Endothelial cell of umbilical vein (primary cell): ENCODE measurements around the gene RSPO1. TPM values are rescaled to one million over a fixed set of nuclear protein-coding genes. Genes with fewer than 3 reads are reported as not detected.
"Not testable (repeated sequence)": the region's sequence is repeated elsewhere in the genome, so short reads cannot be mapped to it uniquely, and the experiment has no call there.

Experiments used
- BruUV-seq: library from RNA; stranded (reverse); fragments of 400-500 nt; replicated peaks from 2 replicates; lab custom pipeline; 2021; lab: Mats Ljungman, UMichigan
- CTCF ChIA-PET: fragments of 300-600, 350-600 bp; sonication (Branson Sonifier 250); formaldehyde crosslinking; loops from one replicate; lab custom pipeline; 2021; ENCODE audit warnings: antibody characterized with exemption, inconsistent platforms; lab: Charles Lee
- POLR2A ChIA-PET: fragments of 300-600, 350-600 bp; sonication (Branson Sonifier 250); formaldehyde crosslinking; loops from one replicate; lab custom pipeline; 2021; ENCODE audit warnings: antibody characterized with exemption, inconsistent platforms; lab: Charles Lee
- DNase-seq: peaks from one replicate; pipeline ENCODE4 v3.0.0-alpha.2; 2011; ENCODE audit warnings: low read depth, low spot score
- FAIRE-seq: peaks from 2 replicates; lab custom pipeline; 2011; peaks lifted over from hg19 to GRCh38; lab: Jason Lieb, UNC
- H2AFZ ChIP-seq: 2 replicates; pipeline ENCODE4 v1.6.0; 2012; ENCODE audit warnings: low read depth, low read length, control low read depth, inconsistent platforms
- H3K27ac ChIP-seq: 2 replicates; pipeline ENCODE4 v1.5.1; 2011; ENCODE audit warnings: low read depth, mild to moderate bottlenecking, control low read depth, low read length, moderate library complexity; ENCODE audit not compliant: insufficient read depth
- H3K27me3 ChIP-seq, 2 experiments: 2 replicates each; pipeline versions ENCODE4 v1.6.0 to v1.6.1; 2011; ENCODE audit warnings: low read length in 2 of 2, mixed read lengths in 1 of 2; ENCODE audit not compliant: control insufficient read depth in 2 of 2, insufficient read depth in 2 of 2
- H3K36me3 ChIP-seq, 2 experiments: 2 replicates in 1 of 2; 3 replicates in 1 of 2; pipeline ENCODE4 v1.5.1; 2011; ENCODE audit warnings: low read length in 2 of 2, mild to moderate bottlenecking in 1 of 2, moderate library complexity in 1 of 2; ENCODE audit not compliant: control insufficient read depth in 2 of 2, insufficient read depth in 2 of 2; ENCODE audit errors: extremely low read depth in 1 of 2
- H3K4me1 ChIP-seq: 3 replicates; pipeline ENCODE4 v1.5.1; 2011; ENCODE audit warnings: mild to moderate bottlenecking, low read length; ENCODE audit not compliant: control insufficient read depth, insufficient read depth; ENCODE audit errors: extremely low read depth
- H3K4me2 ChIP-seq: 2 replicates; pipeline ENCODE4 v1.6.1; 2011; ENCODE audit warnings: low read length, control low read depth, mixed read lengths; ENCODE audit not compliant: insufficient read depth
- H3K4me3 ChIP-seq, 3 experiments: fragments of 200-600 bp in 1 of 3; sonication (generic), shearing (Covaris generic) in 1 of 3; replicated peaks in 1 of 3; 2 replicates each; pipeline ENCODE4 v1.5.1; 2011 to 2016; ENCODE audit warnings: control low read depth in 3 of 3, low read length in 3 of 3, mild to moderate bottlenecking in 2 of 3, inconsistent platforms in 1 of 3, low read depth in 1 of 3, moderate library complexity in 1 of 3; ENCODE audit not compliant: insufficient read depth in 1 of 3
- H3K79me2 ChIP-seq: 2 replicates; pipeline ENCODE4 v1.6.0; 2012; ENCODE audit warnings: low read length, inconsistent platforms; ENCODE audit not compliant: control insufficient read depth, insufficient read depth
- H3K9ac ChIP-seq: replicated peaks from 2 replicates; pipeline ENCODE3; 2011; ENCODE audit warnings: low read length, control low read depth; ENCODE audit not compliant: insufficient read depth; ENCODE audit errors: extremely low read depth
- H3K9me1 ChIP-seq: replicated peaks from 3 replicates; pipeline ENCODE4 v1.6.0; 2011; ENCODE audit warnings: mild to moderate bottlenecking, low read length; ENCODE audit not compliant: control insufficient read depth, insufficient read depth; ENCODE audit errors: extremely low read depth
- H3K9me3 ChIP-seq: replicated peaks from 2 replicates; pipeline ENCODE4 v1.5.1; 2012; ENCODE audit warnings: low read length, inconsistent platforms; ENCODE audit not compliant: control insufficient read depth, insufficient read depth
- H4K20me1 ChIP-seq: replicated peaks from 2 replicates; pipeline ENCODE3; 2011; ENCODE audit warnings: mild to moderate bottlenecking, low read length; ENCODE audit not compliant: control insufficient read depth, insufficient read depth; ENCODE audit errors: extremely low read depth
- EZH2 ChIP-seq: IDR thresholded peaks from 2 replicates; pipeline ENCODE4 v1.6.1; 2012; ENCODE audit warnings: borderline replicate concordance, low read depth, mild to moderate bottlenecking, moderate library complexity, low read length, inconsistent platforms; ENCODE audit not compliant: severe bottlenecking
- FOS ChIP-seq: IDR thresholded peaks from 2 replicates; pipeline ENCODE4 v1.6.1; 2011; ENCODE audit warnings: mild to moderate bottlenecking, low read length, moderate library complexity, borderline replicate concordance; ENCODE audit not compliant: insufficient read depth
- GATA2 ChIP-seq: IDR thresholded peaks from 2 replicates; pipeline ENCODE4 v1.7.0; 2011; ENCODE audit warnings: low read depth, mild to moderate bottlenecking, moderate library complexity, mixed read lengths, low read length; ENCODE audit not compliant: insufficient read length, insufficient read depth
- JUN ChIP-seq: IDR thresholded peaks from 2 replicates; pipeline ENCODE4 v1.6.1; 2011; ENCODE audit warnings: borderline replicate concordance, low read depth; ENCODE audit not compliant: insufficient read length, insufficient read depth
- MYC ChIP-seq: IDR thresholded peaks from one replicate; pipeline ENCODE4 v1.6.1; 2011; ENCODE audit warnings: mild to moderate bottlenecking, low read depth, low read length
- POLR2A ChIP-seq: IDR thresholded peaks from 2 replicates; pipeline ENCODE4 v1.6.1; 2012; ENCODE audit warnings: low read depth, mild to moderate bottlenecking, control low read depth, low read length
- POLR2AphosphoS5 ChIP-seq: IDR thresholded peaks from 2 replicates; pipeline ENCODE4 v1.6.1; 2012; ENCODE audit warnings: low read depth, mild to moderate bottlenecking, control low read depth, low read length, moderate library complexity; ENCODE audit not compliant: insufficient read depth
- dilution Hi-C: fragments of 300-500 bp; cut with MboI; formaldehyde crosslinking; loops from one replicate; pipeline ENCODE4 v1.15.0; 2019; ENCODE audit warnings: low sequenced_read_pairs; ENCODE audit not compliant: extremely low pct_ligation_motif_present
- intact Hi-C: fragments of 100-400 bp; cut with micrococcal nuclease; formaldehyde crosslinking; loops from one replicate; pipeline ENCODE4 v1.10.0; 2022
- polyA plus RNA-seq, 4 experiments: library from polyadenylated mRNA; depleted of rRNA in 3 of 4; stranded (reverse) in 3 of 4; unstranded in 1 of 4; fragments of >200 nt; gene quantifications; 2 replicates each; pipeline versions ENCODE4 v1.2.1 to v1.2.3, GENCODE V29; 2011 to 2012; ENCODE audit warnings: missing spikeins in 1 of 4
- total RNA-seq: library from RNA; stranded (reverse); gene quantifications from 2 replicates; pipeline ENCODE4 v1.2.3, GENCODE V29; 2021
- TF ChIP-seq, protein P1 (sequence below): IDR thresholded peaks from 2 replicates; pipeline ENCODE4 v1.6.1; 2011; ENCODE audit not compliant: insufficient read depth, insufficient read length
- TF ChIP-seq, protein P2 (sequence below), 2 donors: IDR thresholded peaks; 1 replicate in 1 of 2; 2 replicates in 1 of 2; pipeline ENCODE4 v1.5.1; 2011; ENCODE audit warnings: low read length in 2 of 2, mild to moderate bottlenecking in 2 of 2, moderate library complexity in 2 of 2, control low read depth in 1 of 2, inconsistent platforms in 1 of 2, low read depth in 1 of 2; ENCODE audit not compliant: insufficient read depth in 1 of 2; ENCODE audit errors: extremely low read depth in 1 of 2

Gene RSPO1
- total and polyA plus RNA-seq, 2 donors (not counting 3 experiments of a cell fraction or from before 2014, with no cell fraction given), result not detected

DNA sequence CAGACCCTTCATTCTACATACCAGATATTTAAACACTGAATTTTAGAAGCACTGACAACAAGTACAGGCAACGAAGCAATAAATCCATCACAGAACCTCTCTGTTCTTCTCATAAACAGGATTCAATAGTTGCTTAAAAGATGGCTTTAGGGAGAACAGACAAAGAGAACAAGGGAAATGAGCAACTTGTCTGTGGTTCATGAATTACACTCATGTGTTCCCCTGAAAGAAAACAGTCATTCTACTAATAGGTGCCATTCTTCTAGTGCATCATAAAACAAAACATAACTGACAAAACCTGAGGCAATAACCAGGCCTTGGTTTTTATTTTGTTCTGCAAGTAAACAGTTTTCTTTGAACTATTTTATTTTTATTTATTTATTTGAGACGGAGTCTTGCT lies 45.8 kb downstream of the RSPO1 start:
- intact Hi-C loops, result no loop called here
- POLR2A ChIA-PET, result no interaction called here
- no peak for DNase-seq
- FAIRE-seq, result no peak
- Histone ChIP-seq H3K4me3 (no peak overlapping the region), H3K79me2 (peaks cover 33% of the 10 kb centered on the region), H2AFZ (no peak overlapping the region), H3K9ac (no peak overlapping the region), H3K4me2 (no peak overlapping the region), H3K4me1 (peaks cover 4% of the 10 kb centered on the region), H3K9me1 (no peaks in the 10 kb centered on the region), H3K9me3 (no peaks in the 10 kb centered on the region), H4K20me1 (no peaks in the 10 kb centered on the region), H3K36me3 (peaks cover 21 to 31% of the 10 kb centered on the region in 2 experiments), H3K27me3 (no peaks in the 10 kb centered on the region), H3K27ac (no peak overlapping the region)
- TF ChIP-seq MYC (no peak), POLR2AphosphoS5 (no peak), GATA2 (no peak), JUN (no peak), EZH2 (no peak), FOS (no peak), POLR2A (no peak)
- TF ChIP-seq, protein P1, sequence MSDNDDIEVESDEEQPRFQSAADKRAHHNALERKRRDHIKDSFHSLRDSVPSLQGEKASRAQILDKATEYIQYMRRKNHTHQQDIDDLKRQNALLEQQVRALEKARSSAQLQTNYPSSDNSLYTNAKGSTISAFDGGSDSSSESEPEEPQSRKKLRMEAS, result no peak
- TF ChIP-seq, protein P2, sequence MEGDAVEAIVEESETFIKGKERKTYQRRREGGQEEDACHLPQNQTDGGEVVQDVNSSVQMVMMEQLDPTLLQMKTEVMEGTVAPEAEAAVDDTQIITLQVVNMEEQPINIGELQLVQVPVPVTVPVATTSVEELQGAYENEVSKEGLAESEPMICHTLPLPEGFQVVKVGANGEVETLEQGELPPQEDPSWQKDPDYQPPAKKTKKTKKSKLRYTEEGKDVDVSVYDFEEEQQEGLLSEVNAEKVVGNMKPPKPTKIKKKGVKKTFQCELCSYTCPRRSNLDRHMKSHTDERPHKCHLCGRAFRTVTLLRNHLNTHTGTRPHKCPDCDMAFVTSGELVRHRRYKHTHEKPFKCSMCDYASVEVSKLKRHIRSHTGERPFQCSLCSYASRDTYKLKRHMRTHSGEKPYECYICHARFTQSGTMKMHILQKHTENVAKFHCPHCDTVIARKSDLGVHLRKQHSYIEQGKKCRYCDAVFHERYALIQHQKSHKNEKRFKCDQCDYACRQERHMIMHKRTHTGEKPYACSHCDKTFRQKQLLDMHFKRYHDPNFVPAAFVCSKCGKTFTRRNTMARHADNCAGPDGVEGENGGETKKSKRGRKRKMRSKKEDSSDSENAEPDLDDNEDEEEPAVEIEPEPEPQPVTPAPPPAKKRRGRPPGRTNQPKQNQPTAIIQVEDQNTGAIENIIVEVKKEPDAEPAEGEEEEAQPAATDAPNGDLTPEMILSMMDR (IDR thresholded peaks at IDR 0.05; ENCODE audit: extremely low read depth in 1 of 2, insufficient read depth in 1 of 2, low read depth in 1 of 2, low read length in 2 of 2), result no peak
- CTCF ChIA-PET, result interaction anchor here (1.6 kb wide), 2 partner anchors 10 to 14 kb away, joined by 3 read pairs; no protein-coding TSS in a partner anchor
- no TSS peak for BruUV-seq
- dilution Hi-C loops, result no loop called here

DNA sequence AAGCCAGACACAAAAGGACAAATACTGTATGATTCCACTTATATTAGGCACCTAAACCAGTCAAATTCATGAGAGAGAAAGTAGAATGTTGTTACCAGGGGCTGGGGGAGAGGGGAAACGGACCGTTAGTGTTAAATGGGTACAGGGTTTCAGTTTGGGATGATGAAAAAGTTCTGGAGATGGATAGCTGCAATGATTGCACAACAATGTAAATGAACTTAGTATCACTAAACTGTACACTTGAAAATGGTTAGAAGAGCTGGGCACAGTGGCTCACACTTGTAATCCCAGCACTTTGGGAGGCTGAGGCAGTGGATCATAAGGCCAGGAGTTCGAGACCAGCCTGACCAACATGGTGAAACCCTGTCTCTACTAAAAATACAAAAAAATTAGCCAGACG lies 50.1 kb downstream of the RSPO1 start:
- H3K4me3 ChIP-seq, H2AFZ ChIP-seq, FAIRE-seq, H3K4me1 ChIP-seq, H3K9me3 ChIP-seq, BruUV-seq, H3K4me2 ChIP-seq, H3K9ac ChIP-seq, intact Hi-C loops, dilution Hi-C loops, H3K27me3 ChIP-seq, DNase-seq, POLR2A ChIA-PET, H3K9me1 ChIP-seq, H4K20me1 ChIP-seq, CTCF ChIA-PET, H3K27ac ChIP-seq: not testable (repeated sequence)
- Histone ChIP-seq H3K79me2 (peaks cover 11% of the 10 kb centered on the region), H3K36me3 (peaks cover 16 to 31% of the 10 kb centered on the region in 2 experiments)
